GM18499 (cell line): ENCODE measurements around the gene BRIX1.

ENCODE experiments used
- ATAC-seq: cut with Tn5 transposase; IDR thresholded peaks from one replicate; pipeline ENCODE4 v1.9.1; 2021; ENCODE audit warnings: moderate number of reproducible peaks; ENCODE audit not compliant: insufficient read depth, unreplicated experiment

BRIX1 gene, protein sequence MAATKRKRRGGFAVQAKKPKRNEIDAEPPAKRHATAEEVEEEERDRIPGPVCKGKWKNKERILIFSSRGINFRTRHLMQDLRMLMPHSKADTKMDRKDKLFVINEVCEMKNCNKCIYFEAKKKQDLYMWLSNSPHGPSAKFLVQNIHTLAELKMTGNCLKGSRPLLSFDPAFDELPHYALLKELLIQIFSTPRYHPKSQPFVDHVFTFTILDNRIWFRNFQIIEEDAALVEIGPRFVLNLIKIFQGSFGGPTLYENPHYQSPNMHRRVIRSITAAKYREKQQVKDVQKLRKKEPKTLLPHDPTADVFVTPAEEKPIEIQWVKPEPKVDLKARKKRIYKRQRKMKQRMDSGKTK

DNA sequence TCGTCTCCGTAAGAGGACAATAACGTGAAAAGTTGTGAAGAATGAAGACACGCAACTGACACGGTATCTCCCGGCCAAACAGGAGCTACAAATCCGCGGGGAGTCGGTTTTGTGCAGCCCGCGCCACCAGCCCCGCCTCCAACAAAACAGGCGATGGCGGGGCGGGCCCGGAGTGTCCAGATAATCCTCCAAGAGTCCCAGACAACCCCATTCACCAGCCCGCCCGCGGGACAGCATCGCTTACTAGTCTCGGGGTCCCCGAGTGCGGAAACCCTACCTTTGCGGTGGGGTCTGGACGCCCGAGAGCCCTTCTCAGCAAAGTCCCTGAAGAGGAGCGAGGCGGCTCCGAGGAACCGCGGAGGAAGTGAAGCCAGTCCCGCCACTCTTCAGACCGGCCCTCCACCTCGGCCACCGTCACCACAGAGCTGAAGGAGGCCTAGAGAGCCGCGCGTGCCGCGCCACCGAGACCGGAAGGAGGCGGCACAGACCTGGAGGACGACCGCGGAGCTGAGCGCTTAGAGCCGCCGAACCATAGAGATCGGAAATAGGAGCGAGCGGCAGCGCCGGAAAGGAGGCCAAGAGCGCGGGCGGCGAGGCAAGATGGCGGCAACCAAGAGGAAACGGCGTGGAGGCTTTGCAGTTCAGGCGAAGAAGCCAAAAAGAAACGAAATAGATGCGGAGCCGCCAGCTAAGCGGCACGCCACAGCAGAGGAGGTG lies at the start of gene BRIX1, which contains the start of gene RAD1:
Gene BRIX1, plus strand, starts transcription at position 573 of the 717 bp plus-strand sequence. Its CDS starts 28 bp downstream, at position 601.
Gene RAD1, minus strand, starts transcription at position 366 of the 717 bp plus-strand sequence. CDS start 612 bp downstream, outside the sequence.
- ATAC-seq, result peak; percentile 84

DNA sequence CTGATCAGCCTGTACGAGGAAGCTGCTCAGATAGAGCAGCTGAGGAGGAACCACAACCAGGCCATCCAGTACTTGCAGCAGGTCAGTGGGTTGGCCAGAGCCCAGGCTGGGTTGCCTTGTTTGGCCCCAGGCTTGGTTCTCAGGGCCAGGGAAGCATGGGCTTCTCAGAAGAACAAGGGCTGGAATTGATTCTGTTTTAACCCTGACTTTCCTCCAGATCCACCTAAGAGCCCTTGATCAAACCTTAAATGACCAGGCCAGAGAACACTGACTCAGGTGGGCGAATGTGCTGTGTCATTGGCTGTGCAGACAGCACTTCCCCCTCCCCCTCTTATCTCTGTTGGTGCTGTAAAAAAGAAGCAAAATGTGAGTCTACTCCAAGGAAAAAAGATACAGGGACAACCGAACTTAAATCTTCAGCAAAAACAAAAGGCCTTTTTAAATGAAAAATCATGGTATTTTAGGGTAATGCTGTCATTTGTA lies 48.5 kb upstream of the BRIX1 start:
- no peak for ATAC-seq

DNA sequence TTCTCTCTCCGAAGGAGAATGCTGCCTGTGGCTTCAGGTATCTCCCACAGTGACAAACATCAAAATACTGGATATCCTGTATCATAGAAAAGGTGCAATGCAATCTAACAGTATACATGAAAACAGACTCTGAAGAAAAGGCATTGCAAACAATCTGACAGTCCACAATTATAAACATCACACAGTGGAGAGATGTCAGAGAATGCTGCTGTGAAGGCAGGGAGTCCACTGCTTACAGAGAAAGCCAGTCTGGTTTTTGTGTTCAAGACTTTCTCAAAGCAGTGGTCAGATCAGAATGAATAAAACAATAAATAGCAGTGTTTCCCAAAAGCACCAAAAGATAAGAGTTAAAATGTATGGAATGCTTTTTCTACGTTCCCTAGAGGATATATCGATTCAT lies 47.9 kb upstream of the BRIX1 start:
- ATAC-seq, result no peak

DNA sequence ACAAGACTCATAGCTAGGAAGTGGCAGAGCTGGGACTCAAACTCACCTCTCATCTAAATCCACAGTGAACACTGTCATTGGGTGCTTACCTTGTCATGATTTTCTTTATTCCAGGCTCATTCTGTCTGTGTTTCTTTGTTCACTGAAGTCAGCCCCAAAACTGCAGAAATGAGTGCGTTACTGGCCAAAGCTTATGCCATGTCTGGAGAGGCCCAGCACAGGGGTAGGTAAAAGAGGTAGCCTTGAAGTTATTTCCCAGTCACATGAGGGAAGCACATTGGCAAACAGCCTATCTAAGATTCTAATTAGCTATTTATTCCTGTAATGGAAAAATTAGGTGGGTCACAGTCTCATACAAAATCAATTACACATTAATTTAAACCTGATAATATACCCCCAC lies 46.7 kb upstream of the BRIX1 start:
- ATAC-seq, result no peak

DNA sequence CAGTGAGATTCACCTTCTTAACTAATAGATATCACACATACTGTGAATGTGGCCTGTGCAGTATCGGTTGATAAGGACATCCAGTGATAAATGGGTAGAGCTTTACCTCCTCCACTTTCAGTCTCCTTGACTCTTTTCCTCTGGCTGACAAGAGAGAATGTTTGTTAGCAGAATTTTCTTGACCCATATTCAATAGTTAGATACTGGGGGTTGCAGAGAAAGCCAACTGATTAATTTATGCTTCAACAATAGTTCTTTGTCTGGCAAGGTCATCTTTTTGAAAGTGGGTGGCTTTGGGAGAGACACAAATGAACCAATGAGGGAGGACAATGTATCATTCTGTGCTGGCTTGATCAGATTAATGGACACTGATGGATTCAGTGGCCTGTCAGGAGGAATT lies 46.3 kb upstream of the BRIX1 start:
- ATAC-seq, result no peak

DNA sequence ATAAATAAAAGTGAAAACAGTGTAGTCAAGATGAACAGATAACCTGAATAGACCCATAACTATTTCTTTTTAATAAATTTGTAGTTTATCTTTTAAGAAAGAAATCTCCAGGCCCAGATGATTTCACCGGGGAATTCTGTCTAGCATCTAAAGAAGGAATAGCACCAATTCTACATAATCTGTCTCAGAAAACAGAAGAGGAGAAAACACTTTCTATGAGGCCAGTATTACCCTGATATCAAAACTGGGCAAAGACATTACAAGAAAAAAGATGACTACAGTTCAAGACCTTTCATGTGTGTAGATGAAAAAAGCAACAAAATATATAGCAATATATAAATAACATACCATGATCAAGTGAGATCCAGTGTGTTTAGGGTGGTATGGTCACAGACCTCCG lies 45.1 kb upstream of the BRIX1 start:
- ATAC-seq, result no peak

DNA sequence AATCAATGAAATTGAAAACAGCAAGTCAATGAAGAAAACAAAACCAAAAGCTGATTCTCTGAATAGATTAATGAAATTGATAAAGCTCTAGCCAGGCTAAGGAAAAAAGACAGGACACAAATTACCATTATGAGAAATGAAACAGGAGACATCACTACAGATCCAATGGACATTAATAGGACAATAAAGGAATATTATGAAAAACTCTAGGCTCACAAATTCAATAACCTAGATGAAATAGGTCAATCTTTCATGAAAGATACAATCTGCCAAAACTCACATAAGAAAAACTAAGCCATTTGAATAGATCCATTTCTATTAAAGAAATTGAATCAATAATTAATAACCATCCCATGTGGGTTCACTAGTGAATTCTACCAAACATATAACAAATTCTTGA lies 39.2 kb upstream of the BRIX1 start:
- no peak for ATAC-seq

DNA sequence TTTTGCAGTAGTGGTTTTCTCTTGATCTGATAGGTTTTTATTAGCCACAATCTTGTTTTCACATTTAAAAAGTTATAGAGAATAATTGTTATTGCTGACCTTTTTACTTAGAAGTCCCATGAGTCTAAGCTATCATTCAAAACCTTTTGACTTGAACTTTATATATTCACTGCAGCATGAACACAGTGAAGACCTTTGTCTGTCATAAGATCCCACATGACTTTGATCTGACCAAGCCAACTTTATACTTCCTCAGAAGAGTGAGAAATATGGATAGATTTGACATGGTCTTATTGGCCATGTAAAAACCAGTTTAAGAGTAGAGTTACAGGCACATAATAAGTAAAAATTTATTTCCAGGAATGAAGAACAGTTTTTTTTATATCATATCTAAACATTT lies 34.3 kb upstream of the BRIX1 start:
- no peak for ATAC-seq

DNA sequence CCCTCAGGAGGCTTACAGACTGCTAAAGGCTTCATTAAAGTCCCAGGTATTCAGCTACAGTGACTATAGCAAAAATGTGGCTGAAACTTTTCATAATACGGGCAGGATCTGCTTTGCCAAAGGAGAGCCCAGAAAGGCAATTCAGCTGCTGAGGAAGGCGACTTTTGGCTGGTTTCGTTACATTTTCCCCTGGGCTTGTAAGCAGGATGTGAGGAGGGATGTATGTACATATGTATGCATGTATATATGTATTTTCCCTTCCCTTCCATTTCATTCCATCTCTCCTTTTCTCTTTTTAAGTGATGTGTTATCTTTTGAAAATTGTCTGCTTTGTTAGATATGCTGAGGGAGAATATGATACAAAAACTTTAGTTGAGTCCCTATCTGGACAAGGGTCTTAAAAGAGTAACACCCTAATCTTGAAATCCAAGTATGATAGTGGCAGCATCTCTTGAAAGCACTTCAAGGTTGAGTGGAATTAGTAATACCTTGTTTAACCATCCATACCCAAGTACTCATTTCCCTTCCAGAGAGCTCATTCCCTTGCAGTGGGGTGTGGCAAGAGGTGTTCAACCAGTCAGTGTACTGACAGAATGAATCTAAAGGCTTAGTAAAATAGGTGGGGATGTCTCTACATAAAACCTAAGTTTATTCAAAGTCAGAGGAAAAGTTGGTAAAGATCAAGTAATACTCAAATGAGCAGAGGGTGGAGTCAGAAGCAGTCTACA lies 29.0 kb upstream of the BRIX1 start:
- no peak for ATAC-seq

DNA sequence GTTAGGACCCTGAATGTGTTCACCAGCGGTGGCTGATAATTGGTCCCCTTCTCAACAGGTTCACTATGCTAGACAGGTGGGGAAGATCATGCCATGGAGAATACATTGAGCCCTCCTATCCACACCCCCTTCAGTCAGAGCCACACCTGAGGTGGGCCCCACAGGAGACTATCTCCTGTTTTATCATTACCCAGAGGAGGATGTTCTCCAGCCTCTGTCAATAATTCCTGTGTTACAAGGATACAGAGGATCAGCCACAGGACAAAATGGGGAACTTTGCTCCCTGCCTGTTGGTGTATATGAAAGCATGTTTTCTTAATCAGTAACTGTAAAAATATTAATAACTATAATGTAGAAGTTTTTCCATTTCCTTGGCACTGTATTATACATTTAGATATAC lies 26.1 kb upstream of the BRIX1 start:
- no peak for ATAC-seq

DNA sequence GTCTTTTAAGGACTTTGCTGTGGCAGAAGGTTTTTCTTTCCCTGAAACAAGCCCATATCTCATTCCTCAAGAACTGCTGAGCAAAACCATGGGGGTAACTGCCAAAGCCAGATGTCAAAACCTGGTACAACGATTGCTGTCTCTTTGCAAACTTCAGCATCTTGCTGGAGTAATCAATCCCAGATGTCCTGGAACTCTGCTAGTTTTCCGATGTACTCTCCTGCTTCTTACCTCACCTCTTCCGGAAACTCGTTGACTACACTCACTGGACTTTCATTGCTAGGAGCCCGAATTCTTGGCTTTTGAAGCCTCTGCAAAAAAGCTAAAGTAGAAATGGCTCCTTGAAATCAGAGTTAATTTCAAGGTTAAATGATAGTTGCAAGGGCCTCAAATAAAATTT lies 23.5 kb upstream of the BRIX1 start:
- no peak for ATAC-seq

DNA sequence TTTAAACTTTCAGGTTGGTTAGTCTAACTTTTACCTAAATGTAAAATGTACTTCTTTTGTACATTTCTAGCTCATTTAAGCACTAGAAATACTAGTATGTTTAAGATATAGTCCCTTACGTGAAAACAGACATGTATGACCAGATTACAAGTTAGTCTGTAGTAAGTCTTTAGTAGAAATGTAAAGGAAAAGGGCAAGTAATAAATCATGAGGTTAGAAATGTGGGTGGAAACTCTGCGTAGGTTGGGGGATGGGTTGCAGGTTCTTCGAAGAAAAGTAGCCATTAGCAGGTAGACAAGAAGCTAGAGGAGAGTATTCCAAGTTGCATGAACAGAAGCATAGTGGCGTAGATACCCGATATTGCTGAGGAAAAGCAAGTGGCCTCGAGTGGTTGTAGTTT lies 23.1 kb upstream of the BRIX1 start:
- no peak for ATAC-seq

DNA sequence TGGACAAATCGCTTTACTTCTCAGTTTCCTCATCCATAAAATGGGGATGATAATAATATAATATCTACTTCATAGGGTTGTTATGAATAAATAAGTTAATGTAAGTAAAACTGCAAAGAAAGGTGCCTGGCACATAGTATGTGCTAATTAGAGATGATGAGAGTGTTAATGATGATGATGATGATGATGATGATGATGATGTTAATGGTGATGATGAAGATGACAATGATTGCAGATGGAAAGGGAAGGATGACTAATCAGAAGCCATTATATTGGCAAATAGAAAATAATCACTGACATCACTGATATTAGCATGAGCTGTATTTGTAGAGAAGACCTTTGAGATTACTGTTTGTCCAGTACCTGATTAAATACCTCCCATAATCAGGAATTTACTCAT lies 20.8 kb upstream of the BRIX1 start:
- no peak for ATAC-seq

DNA sequence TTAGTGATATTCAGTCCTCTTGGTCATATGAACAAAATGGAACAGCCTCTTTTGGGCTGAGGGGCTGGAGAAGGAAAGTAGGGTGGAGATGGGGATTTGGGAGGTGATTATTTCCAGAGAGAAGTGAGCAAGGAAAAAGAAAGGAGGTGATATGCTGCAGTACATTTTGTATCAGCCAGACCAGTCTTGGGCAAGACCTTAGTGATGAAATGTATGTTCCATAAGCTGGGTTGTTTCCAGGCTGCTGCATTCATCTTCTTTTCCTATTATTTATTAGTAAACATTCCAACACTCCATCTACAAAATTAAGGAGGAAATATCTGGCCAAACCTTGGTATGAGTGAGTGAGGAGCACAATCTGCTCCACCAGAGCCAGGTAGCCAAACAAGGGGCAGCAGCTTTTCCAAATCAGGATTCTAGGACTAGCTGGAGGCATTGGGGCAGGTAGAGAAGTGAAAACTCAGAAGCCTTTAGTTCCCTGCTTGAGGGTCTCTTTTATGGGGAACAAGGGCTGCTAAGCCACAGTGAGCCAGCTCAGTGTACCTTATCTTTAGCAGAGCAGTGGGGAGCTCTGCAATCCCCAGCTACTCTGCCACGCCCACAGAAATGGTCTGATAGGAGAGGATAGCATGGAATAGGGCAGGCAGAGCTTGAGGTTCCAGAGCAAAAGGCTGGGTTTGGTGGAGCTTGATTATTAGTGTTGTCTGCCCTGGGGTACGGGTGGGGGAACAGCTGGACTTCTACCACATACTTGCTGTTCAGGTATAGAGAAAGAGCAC lies 19.7 kb upstream of the BRIX1 start:
- no peak for ATAC-seq

DNA sequence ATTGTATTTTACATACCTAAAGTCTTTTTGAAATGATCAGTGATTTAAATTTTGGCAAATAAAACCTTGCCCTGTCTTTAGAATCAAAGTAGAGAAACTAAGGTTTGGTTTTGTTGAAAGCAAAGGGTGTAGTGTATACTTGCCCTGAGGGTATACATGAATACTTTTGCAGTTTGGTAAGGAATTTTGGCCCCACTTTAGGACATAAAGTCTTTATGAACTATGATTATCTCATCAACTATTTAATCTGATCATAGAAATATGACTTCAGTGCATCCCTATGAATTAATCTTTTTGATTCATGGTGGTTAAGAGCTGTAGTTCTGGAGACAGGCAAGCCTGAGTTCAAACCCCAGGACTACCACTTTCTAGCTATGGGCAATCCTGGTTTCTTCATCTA lies 17.9 kb upstream of the BRIX1 start:
- ATAC-seq, result no peak

DNA sequence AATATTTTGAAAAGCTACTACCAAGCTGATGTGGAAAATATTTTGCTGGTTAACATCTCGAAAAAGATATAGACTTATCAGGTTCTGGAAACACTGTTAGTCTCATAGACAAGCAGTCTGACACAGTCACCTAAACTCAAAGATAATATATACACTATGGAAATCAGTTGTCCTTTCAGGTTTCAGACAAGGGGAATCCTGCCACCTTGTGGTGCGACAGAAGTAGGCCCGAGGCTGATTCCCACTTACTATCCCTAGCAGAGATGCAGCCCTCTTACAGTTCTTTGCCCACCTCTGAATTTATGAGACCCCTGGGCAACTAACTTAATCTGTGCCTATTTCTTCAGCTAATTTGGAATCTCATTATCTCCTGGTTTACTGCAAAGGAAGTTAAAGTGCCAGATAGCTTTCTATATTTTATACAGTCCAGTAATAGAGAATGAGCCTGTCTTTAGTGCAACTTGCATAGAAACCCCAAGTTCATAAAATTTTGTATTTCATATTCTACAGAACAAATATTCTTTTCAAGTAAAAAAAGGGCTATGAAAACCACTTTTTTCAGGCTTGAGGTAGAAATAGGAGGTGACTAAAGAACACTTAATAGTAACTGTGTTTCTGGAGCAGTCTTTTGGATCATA lies 17.1 kb upstream of the BRIX1 start:
- no peak for ATAC-seq

DNA sequence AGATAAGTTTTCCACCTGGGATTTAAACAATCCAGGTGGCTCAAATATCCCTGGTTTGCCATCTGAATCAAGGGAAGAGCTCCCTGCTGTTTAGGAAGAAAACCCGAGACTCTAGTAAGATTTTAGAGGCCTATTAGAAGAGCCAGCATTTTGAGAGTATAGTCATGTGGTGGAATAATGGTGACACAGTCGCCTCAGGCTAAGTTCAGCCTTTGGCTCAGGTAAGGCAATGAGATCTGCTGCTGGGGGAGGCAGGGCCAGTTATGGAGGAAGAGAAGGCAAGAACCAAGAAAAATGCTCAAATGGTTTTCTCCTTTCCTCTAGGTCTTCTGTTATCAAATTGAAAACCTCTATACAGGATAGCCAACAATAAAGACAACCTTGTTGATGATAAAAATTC lies 16.4 kb upstream of the BRIX1 start:
- no peak for ATAC-seq

DNA sequence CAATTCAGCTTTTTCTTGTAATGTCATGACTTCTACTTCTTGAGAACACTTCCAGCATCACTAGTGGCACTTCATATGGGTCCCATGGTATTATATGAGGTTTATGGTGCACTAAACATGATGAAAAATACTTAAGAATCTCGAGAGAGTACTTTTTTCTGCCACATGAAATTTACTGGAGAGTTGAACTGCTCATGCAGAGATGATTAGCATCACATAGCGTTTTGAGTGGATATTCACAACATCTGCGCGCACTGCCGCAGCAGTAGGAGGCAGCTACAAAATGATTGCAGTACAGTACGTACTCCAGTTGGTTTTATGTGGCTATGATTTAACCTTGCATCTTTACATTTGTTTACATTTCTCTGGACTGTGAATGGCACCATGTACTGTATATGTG lies 14.9 kb upstream of the BRIX1 start:
- ATAC-seq, result no peak

DNA sequence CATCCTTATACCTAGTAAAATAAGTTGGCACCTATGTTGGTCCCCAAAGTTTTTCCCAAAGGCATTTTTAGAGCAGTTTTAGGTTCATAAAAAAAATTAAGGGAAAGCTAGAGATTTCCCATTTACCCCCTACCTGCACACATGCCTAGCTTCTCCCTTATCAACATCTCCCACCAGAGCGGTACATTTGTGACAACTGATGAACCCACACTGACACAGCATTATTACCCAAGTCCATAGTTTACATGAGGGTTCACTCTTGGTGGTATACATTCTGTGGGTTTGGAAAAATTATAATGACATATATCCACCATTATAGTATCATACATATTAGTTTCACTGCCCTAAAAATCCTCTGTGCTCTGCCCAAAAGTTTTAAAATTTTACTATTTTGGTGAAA lies 12.3 kb upstream of the BRIX1 start:
- no peak for ATAC-seq

DNA sequence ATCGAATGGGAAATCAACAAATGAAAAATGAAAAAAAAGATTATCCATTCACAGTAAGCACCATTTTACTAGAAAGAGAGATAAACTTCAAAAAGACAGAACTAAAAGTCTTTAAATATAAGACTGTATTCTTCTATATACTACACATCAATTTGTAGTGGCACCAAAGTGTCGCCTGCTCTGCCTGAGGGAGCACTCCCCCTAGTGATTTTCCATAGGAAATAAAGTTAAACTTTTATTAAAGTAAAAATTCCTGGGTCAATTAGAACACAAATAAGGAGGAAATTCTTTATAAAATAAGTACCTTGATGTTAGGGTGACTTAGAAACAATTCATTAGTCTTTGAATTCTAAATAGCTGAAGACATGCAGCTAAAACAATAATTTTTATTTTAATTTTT lies 9.9 kb upstream of the BRIX1 start:
- ATAC-seq, result no peak
